Endothelial cell of umbilical vein (primary cell): Measurements from ENCODE around the gene RBBP4. TPM values are rescaled to one million over a fixed set of nuclear protein-coding genes. Genes with fewer than 3 reads are reported as not detected.
A peak's percentile ranks its signal among the peaks of the same experiment; 100 is the strongest.

Source experiments
- BruUV-seq: library from RNA; stranded (reverse); fragments of 400-500 nt; replicated peaks from 2 replicates; lab custom pipeline; 2021; lab: Mats Ljungman, UMichigan
- CTCF ChIA-PET: fragments of 300-600, 350-600 bp; sonication (Branson Sonifier 250); formaldehyde crosslinking; loops from one replicate; lab custom pipeline; 2021; ENCODE audit warnings: antibody characterized with exemption, inconsistent platforms; lab: Charles Lee
- POLR2A ChIA-PET: fragments of 300-600, 350-600 bp; sonication (Branson Sonifier 250); formaldehyde crosslinking; loops from one replicate; lab custom pipeline; 2021; ENCODE audit warnings: antibody characterized with exemption, inconsistent platforms; lab: Charles Lee
- DNase-seq: peaks from one replicate; pipeline ENCODE4 v3.0.0-alpha.2; 2011; ENCODE audit warnings: low read depth, low spot score
- FAIRE-seq: peaks from 2 replicates; lab custom pipeline; 2011; peaks lifted over from hg19 to GRCh38; lab: Jason Lieb, UNC
- H2AFZ ChIP-seq: 2 replicates; pipeline ENCODE4 v1.6.0; 2012; ENCODE audit warnings: low read depth, low read length, control low read depth, inconsistent platforms
- H3K27ac ChIP-seq: 2 replicates; pipeline ENCODE4 v1.5.1; 2011; ENCODE audit warnings: low read depth, mild to moderate bottlenecking, control low read depth, low read length, moderate library complexity; ENCODE audit not compliant: insufficient read depth
- H3K27me3 ChIP-seq, 2 experiments: 2 replicates each; pipeline versions ENCODE4 v1.6.0 to v1.6.1; 2011; ENCODE audit warnings: low read length in 2 of 2, mixed read lengths in 1 of 2; ENCODE audit not compliant: control insufficient read depth in 2 of 2, insufficient read depth in 2 of 2
- H3K36me3 ChIP-seq, 2 experiments: 2 replicates in 1 of 2; 3 replicates in 1 of 2; pipeline ENCODE4 v1.5.1; 2011; ENCODE audit warnings: low read length in 2 of 2, mild to moderate bottlenecking in 1 of 2, moderate library complexity in 1 of 2; ENCODE audit not compliant: control insufficient read depth in 2 of 2, insufficient read depth in 2 of 2; ENCODE audit errors: extremely low read depth in 1 of 2
- H3K4me1 ChIP-seq: 3 replicates; pipeline ENCODE4 v1.5.1; 2011; ENCODE audit warnings: mild to moderate bottlenecking, low read length; ENCODE audit not compliant: control insufficient read depth, insufficient read depth; ENCODE audit errors: extremely low read depth
- H3K4me2 ChIP-seq: 2 replicates; pipeline ENCODE4 v1.6.1; 2011; ENCODE audit warnings: low read length, control low read depth, mixed read lengths; ENCODE audit not compliant: insufficient read depth
- H3K4me3 ChIP-seq, 3 experiments: fragments of 200-600 bp in 1 of 3; sonication (generic), shearing (Covaris generic) in 1 of 3; replicated peaks in 1 of 3; 2 replicates each; pipeline ENCODE4 v1.5.1; 2011 to 2016; ENCODE audit warnings: control low read depth in 3 of 3, low read length in 3 of 3, mild to moderate bottlenecking in 2 of 3, inconsistent platforms in 1 of 3, low read depth in 1 of 3, moderate library complexity in 1 of 3; ENCODE audit not compliant: insufficient read depth in 1 of 3
- H3K79me2 ChIP-seq: 2 replicates; pipeline ENCODE4 v1.6.0; 2012; ENCODE audit warnings: low read length, inconsistent platforms; ENCODE audit not compliant: control insufficient read depth, insufficient read depth
- H3K9ac ChIP-seq: replicated peaks from 2 replicates; pipeline ENCODE3; 2011; ENCODE audit warnings: low read length, control low read depth; ENCODE audit not compliant: insufficient read depth; ENCODE audit errors: extremely low read depth
- H3K9me1 ChIP-seq: replicated peaks from 3 replicates; pipeline ENCODE4 v1.6.0; 2011; ENCODE audit warnings: mild to moderate bottlenecking, low read length; ENCODE audit not compliant: control insufficient read depth, insufficient read depth; ENCODE audit errors: extremely low read depth
- H3K9me3 ChIP-seq: replicated peaks from 2 replicates; pipeline ENCODE4 v1.5.1; 2012; ENCODE audit warnings: low read length, inconsistent platforms; ENCODE audit not compliant: control insufficient read depth, insufficient read depth
- H4K20me1 ChIP-seq: replicated peaks from 2 replicates; pipeline ENCODE3; 2011; ENCODE audit warnings: mild to moderate bottlenecking, low read length; ENCODE audit not compliant: control insufficient read depth, insufficient read depth; ENCODE audit errors: extremely low read depth
- EZH2 ChIP-seq: IDR thresholded peaks from 2 replicates; pipeline ENCODE4 v1.6.1; 2012; ENCODE audit warnings: borderline replicate concordance, low read depth, mild to moderate bottlenecking, moderate library complexity, low read length, inconsistent platforms; ENCODE audit not compliant: severe bottlenecking
- FOS ChIP-seq: IDR thresholded peaks from 2 replicates; pipeline ENCODE4 v1.6.1; 2011; ENCODE audit warnings: mild to moderate bottlenecking, low read length, moderate library complexity, borderline replicate concordance; ENCODE audit not compliant: insufficient read depth
- GATA2 ChIP-seq: IDR thresholded peaks from 2 replicates; pipeline ENCODE4 v1.7.0; 2011; ENCODE audit warnings: low read depth, mild to moderate bottlenecking, moderate library complexity, mixed read lengths, low read length; ENCODE audit not compliant: insufficient read length, insufficient read depth
- JUN ChIP-seq: IDR thresholded peaks from 2 replicates; pipeline ENCODE4 v1.6.1; 2011; ENCODE audit warnings: borderline replicate concordance, low read depth; ENCODE audit not compliant: insufficient read length, insufficient read depth
- MAX ChIP-seq: IDR thresholded peaks from 2 replicates; pipeline ENCODE4 v1.6.1; 2011; ENCODE audit not compliant: insufficient read depth, insufficient read length
- MYC ChIP-seq: IDR thresholded peaks from one replicate; pipeline ENCODE4 v1.6.1; 2011; ENCODE audit warnings: mild to moderate bottlenecking, low read depth, low read length
- POLR2A ChIP-seq: IDR thresholded peaks from 2 replicates; pipeline ENCODE4 v1.6.1; 2012; ENCODE audit warnings: low read depth, mild to moderate bottlenecking, control low read depth, low read length
- dilution Hi-C: fragments of 300-500 bp; cut with MboI; formaldehyde crosslinking; loops from one replicate; pipeline ENCODE4 v1.15.0; 2019; ENCODE audit warnings: low sequenced_read_pairs; ENCODE audit not compliant: extremely low pct_ligation_motif_present
- intact Hi-C: fragments of 100-400 bp; cut with micrococcal nuclease; formaldehyde crosslinking; loops from one replicate; pipeline ENCODE4 v1.10.0; 2022
- polyA plus RNA-seq, 4 experiments: library from polyadenylated mRNA; depleted of rRNA in 3 of 4; stranded (reverse) in 3 of 4; unstranded in 1 of 4; fragments of >200 nt; gene quantifications; 2 replicates each; pipeline versions ENCODE4 v1.2.1 to v1.2.3, GENCODE V29; 2011 to 2012; ENCODE audit warnings: missing spikeins in 1 of 4
- total RNA-seq: library from RNA; stranded (reverse); gene quantifications from 2 replicates; pipeline ENCODE4 v1.2.3, GENCODE V29; 2021

Gene RBBP4
- total and polyA plus RNA-seq, 2 donors (not counting 3 experiments of a cell fraction or from before 2014, with no cell fraction given) = 84.9 to 241 TPM

DNA sequence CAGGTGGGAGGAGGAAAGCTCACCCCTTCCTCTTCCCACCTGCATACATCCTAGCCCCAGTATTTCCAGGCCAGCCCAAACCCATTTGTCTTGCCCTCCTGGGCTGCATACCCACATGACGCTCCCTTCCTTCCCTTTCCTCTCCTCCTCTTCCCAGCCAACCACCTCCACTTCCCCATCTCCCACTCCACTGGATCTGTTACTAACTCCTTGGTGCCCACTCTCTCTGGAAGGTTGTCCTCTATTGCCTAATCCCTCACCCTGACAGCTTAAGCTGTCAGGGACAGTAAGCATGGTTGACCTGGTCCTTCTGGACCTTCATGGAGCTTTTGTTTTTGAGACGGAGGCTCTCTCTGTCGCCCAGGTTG lies 74.6 kb downstream of the RBBP4 start:
- intact Hi-C loops = loop anchor here (2.0 kb wide), 1 partner anchor 17 kb away; no protein-coding TSS in a partner anchor
- Histone ChIP-seq H3K27ac (peak overlapping the region; percentile 67), H3K27me3 (no peaks in the 10 kb centered on the region), H3K4me3 (no peak overlapping the region), H3K9me1 (no peaks in the 10 kb centered on the region), H3K9me3 (no peaks in the 10 kb centered on the region), H3K79me2 (no peaks in the 10 kb centered on the region), H2AFZ (peak overlapping the region; percentile 69), H3K4me1 (peaks cover 13% of the 10 kb centered on the region), H3K4me2 (no peak overlapping the region), H3K9ac (no peak overlapping the region), H3K36me3 (no peaks in the 10 kb centered on the region), H4K20me1 (no peaks in the 10 kb centered on the region)
- ChIA-PET POLR2A (no interaction called here), CTCF (interaction anchor here (1.1 to 4.6 kb wide), 4 partner anchors 9 to 50 kb away, joined by 4 to 33 read pairs (median 4); no protein-coding TSS in a partner anchor)
- dilution Hi-C loops = no loop called here
- no peak for FAIRE-seq
- no peak for DNase-seq
- no TSS peak for BruUV-seq
- no peak for TF ChIP-seq JUN
- no peak for TF ChIP-seq EZH2
- no peak for TF ChIP-seq FOS

DNA sequence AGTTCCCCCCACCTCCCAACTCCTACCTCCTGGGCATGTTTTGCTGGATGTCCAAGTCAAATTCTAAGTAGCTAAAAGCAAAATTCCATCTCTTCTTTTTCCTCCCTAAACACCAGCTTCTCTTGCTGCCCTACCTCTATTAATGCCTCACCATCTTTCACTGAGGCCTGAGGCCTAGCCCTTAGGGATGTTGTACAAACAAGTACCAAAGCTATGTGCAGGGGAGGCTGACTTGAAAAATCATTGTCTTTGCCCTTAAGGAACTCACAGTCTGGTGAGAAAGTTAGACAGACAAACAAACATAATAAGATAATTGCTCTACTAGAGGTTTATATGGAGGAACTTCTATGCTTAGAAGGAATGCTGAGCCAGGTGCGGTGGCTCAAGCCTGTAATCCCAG lies 76.9 kb downstream of the RBBP4 start:
- Histone ChIP-seq H3K27me3 (no peaks in the 10 kb centered on the region), H3K4me3 (no peak overlapping the region), H3K36me3 (no peaks in the 10 kb centered on the region), H3K4me2 (no peak overlapping the region), H2AFZ (no peak overlapping the region), H4K20me1 (no peaks in the 10 kb centered on the region), H3K4me1 (peaks cover 13% of the 10 kb centered on the region), H3K9me3 (no peaks in the 10 kb centered on the region), H3K79me2 (no peaks in the 10 kb centered on the region), H3K27ac (no peak overlapping the region), H3K9ac (no peak overlapping the region), H3K9me1 (no peaks in the 10 kb centered on the region)
- no peak for TF ChIP-seq MAX
- no peak for TF ChIP-seq MYC
- TF ChIP-seq JUN = no peak
- no peak for TF ChIP-seq GATA2
- TF ChIP-seq POLR2A = no peak
- intact Hi-C loops = no loop called here
- no peak for DNase-seq
- dilution Hi-C loops = no loop called here
- CTCF ChIA-PET = interaction anchor here (1.2 to 3.3 kb wide), 6 partner anchors 9 to 45 kb away, joined by 3 to 20 read pairs (median 5); no protein-coding TSS in a partner anchor
- POLR2A ChIA-PET = no interaction called here
- no TSS peak for BruUV-seq
- FAIRE-seq = no peak
